GM18858 (cell line): ENCODE data around the gene ACMSD.

ENCODE experiments used
- ATAC-seq: cut with Tn5 transposase; IDR thresholded peaks from one replicate; pipeline ENCODE4 v1.9.1; 2021; ENCODE audit not compliant: unreplicated experiment

ACMSD gene

GRCh38 chr2:134944975-134945374 is 106.6 kb downstream of the ACMSD start:
- no peak for ATAC-seq

- no peak for ATAC-seq
Observed at GRCh38 chr2:134946073-134946472, 107.7 kb downstream of the ACMSD start.

GRCh38 chr2:134949981-134950708 is 111.7 kb downstream of the ACMSD start:
- no peak for ATAC-seq

GRCh38 chr2:134950886-134951285 is 112.5 kb downstream of the ACMSD start:
- no peak for ATAC-seq
